IMR-90 (cell line): Measurements from ENCODE around the gene MTA1. TPM values are rescaled to one million over a fixed set of nuclear protein-coding genes. Genes with fewer than 3 reads are reported as not detected.

Experiments
- ATAC-seq: fragments of 200-7000 bp; cut with Tn5 transposase; 2 replicates; pipeline ENCODE4 v1.9.1; 2020; ENCODE audit warnings: low read depth, mild to moderate bottlenecking, moderate library complexity
- BruUV-seq: library from RNA; stranded (reverse); fragments of 400-500 nt; replicated peaks from 2 replicates; lab custom pipeline; 2021; lab: Mats Ljungman, UMichigan
- CTCF ChIA-PET: fragments of 300-600 bp; formaldehyde crosslinking; extraction: SDS; loops from one replicate; lab custom pipeline; 2021; ENCODE audit warnings: antibody characterized with exemption; lab: Yijun Ruan, JAX
- POLR2A ChIA-PET: fragments of 300-600 bp; sonication (Branson Sonifier 250); formaldehyde crosslinking; loops from one replicate; lab custom pipeline; 2022; ENCODE audit warnings: antibody characterized with exemption; ENCODE audit not compliant: unreplicated experiment; lab: Charles Lee
- DNase-seq: peaks from one replicate; pipeline ENCODE4 v3.0.0; 2013
- H2AFZ ChIP-seq: replicated peaks from 2 replicates; pipeline ENCODE3; 2013; ENCODE audit warnings: low read length, mild to moderate bottlenecking; ENCODE audit not compliant: poor library complexity
- H2AK5ac ChIP-seq: 2 replicates; pipeline ENCODE4 v1.6.1; 2013; ENCODE audit warnings: low read depth, low read length, inconsistent platforms
- H2AK9ac ChIP-seq: replicated peaks from 2 replicates; pipeline ENCODE3; 2013; ENCODE audit warnings: mild to moderate bottlenecking, low read depth, low read length, moderate library complexity; ENCODE audit not compliant: poor library complexity
- H2BK120ac ChIP-seq: 2 replicates; pipeline ENCODE4 v1.6.1; 2013; ENCODE audit warnings: low read depth, low read length, inconsistent platforms
- H2BK15ac ChIP-seq: 3 replicates; pipeline ENCODE4 v1.6.1; 2013; ENCODE audit warnings: low read depth, low read length, inconsistent platforms
- H2BK20ac ChIP-seq: 2 replicates; pipeline ENCODE4 v1.6.1; 2013; ENCODE audit warnings: low read depth, mild to moderate bottlenecking, inconsistent platforms, low read length, moderate library complexity
- H2BK5ac ChIP-seq: 2 replicates; pipeline ENCODE4 v1.6.1; 2013; ENCODE audit warnings: mild to moderate bottlenecking, low read depth, low read length, inconsistent platforms; ENCODE audit not compliant: poor library complexity, severe bottlenecking
- H3K14ac ChIP-seq: replicated peaks from 2 replicates; pipeline ENCODE4 v1.6.1; 2013; ENCODE audit warnings: low read depth, low read length, inconsistent platforms
- H3K18ac ChIP-seq: 2 replicates; pipeline ENCODE4 v1.6.1; 2013; ENCODE audit warnings: low read depth, low read length, control low read depth
- H3K23ac ChIP-seq: 2 replicates; pipeline ENCODE4 v1.6.1; 2013; ENCODE audit warnings: low read depth, low read length, inconsistent platforms
- H3K27ac ChIP-seq: 2 replicates; pipeline ENCODE4 v1.5.1; 2013; ENCODE audit warnings: mild to moderate bottlenecking, control low read depth, low read length; ENCODE audit not compliant: insufficient read depth
- H3K27me3 ChIP-seq: 2 replicates; pipeline ENCODE4 v1.6.1; 2013; ENCODE audit warnings: low read length; ENCODE audit not compliant: control insufficient read depth, insufficient read depth
- H3K36me3 ChIP-seq: 2 replicates; pipeline ENCODE4 v1.6.1; 2013; ENCODE audit warnings: low read length, mixed read lengths; ENCODE audit not compliant: control insufficient read depth, insufficient read depth
- H3K4ac ChIP-seq: 2 replicates; pipeline ENCODE4 v1.6.1; 2013; ENCODE audit warnings: low read depth, low read length, inconsistent platforms
- H3K4me1 ChIP-seq: 2 replicates; pipeline ENCODE4 v1.6.1; 2013; ENCODE audit warnings: low read length, mixed read lengths; ENCODE audit not compliant: control insufficient read depth, insufficient read depth
- H3K4me2 ChIP-seq: 2 replicates; pipeline ENCODE4 v1.6.1; 2013; ENCODE audit warnings: low read depth, mild to moderate bottlenecking, control low read depth, low read length, moderate library complexity
- H3K4me3 ChIP-seq: 2 replicates; pipeline ENCODE4 v1.5.1; 2013; ENCODE audit warnings: low read depth, mild to moderate bottlenecking, control low read depth, low read length, moderate library complexity; ENCODE audit not compliant: insufficient read depth
- H3K56ac ChIP-seq: 2 replicates; pipeline ENCODE4 v1.6.1; 2013; ENCODE audit warnings: low read length, inconsistent platforms; ENCODE audit not compliant: insufficient read depth; ENCODE audit errors: extremely low read depth
- H3K79me1 ChIP-seq, 2 experiments: 2 replicates each; pipeline ENCODE4 v1.6.1; 2013; ENCODE audit warnings: low read length in 2 of 2, inconsistent platforms in 1 of 2, low read depth in 1 of 2
- H3K9ac ChIP-seq: 2 replicates; pipeline ENCODE4 v1.6.1; 2013; ENCODE audit warnings: low read depth, low read length, control low read depth
- H3K9me1 ChIP-seq: 2 replicates; pipeline ENCODE4 v1.6.1; 2013; ENCODE audit warnings: low read length, inconsistent platforms; ENCODE audit not compliant: insufficient read depth
- H3K9me3 ChIP-seq: 2 replicates; pipeline ENCODE4 v1.6.1; 2013; ENCODE audit warnings: low read length; ENCODE audit not compliant: control insufficient read depth, insufficient read depth
- H4K20me1 ChIP-seq: 2 replicates; pipeline ENCODE4 v1.6.1; 2013; ENCODE audit warnings: low read length, inconsistent platforms; ENCODE audit not compliant: insufficient read depth
- H4K5ac ChIP-seq: 2 replicates; pipeline ENCODE4 v1.6.1; 2013; ENCODE audit warnings: mild to moderate bottlenecking, low read depth, low read length, control low read depth
- H4K8ac ChIP-seq, 2 experiments: 2 replicates each; pipeline ENCODE4 v1.6.1; 2013; ENCODE audit warnings: low read depth in 2 of 2, low read length in 2 of 2, control low read depth in 1 of 2, inconsistent platforms in 1 of 2
- H4K91ac ChIP-seq: 2 replicates; pipeline ENCODE4 v1.6.1; 2013; ENCODE audit warnings: low read depth, low read length, inconsistent platforms; ENCODE audit not compliant: insufficient read depth
- BHLHE40 ChIP-seq: fragments of 150-350 bp; IDR thresholded peaks from 2 replicates; pipeline ENCODE4 v1.6.1; 2016; ENCODE audit warnings: mild to moderate bottlenecking, low read depth, low read length
- CEBPB ChIP-seq: IDR thresholded peaks from 2 replicates; pipeline ENCODE4 v1.6.1; 2012; ENCODE audit warnings: low read depth, low read length, improper control_type of control experiment
- MAFK ChIP-seq: IDR thresholded peaks from 2 replicates; pipeline ENCODE4 v1.6.1; 2012; ENCODE audit warnings: low read depth, low read length, improper control_type of control experiment
- MXI1 ChIP-seq: IDR thresholded peaks from 2 replicates; pipeline ENCODE4 v1.6.1; 2012; ENCODE audit warnings: low read depth, mild to moderate bottlenecking, low read length, moderate library complexity, borderline replicate concordance
- POLR2A ChIP-seq: IDR thresholded peaks from 2 replicates; pipeline ENCODE4 v1.6.1; 2012; ENCODE audit warnings: mild to moderate bottlenecking, low read depth, low read length
- WGBS, 2 experiments: methylation state at CpG; one replicate each; pipeline versions ENCODE4 v1.1.5 to v1.1.7; 2013; ENCODE audit warnings: missing lambda C conversion rate in 2 of 2; ENCODE audit not compliant: insufficient read length in 1 of 2; ENCODE audit errors: extremely low coverage in 2 of 2; 5-methylcytosine and 5-hydroxymethylcytosine counted together
- dilution Hi-C: fragments of 300-500 bp; cut with HindIII; formaldehyde crosslinking; loops from one replicate; pipeline ENCODE4 v1.14.3; 2018; ENCODE audit warnings: low sequenced_read_pairs; ENCODE audit not compliant: unreplicated experiment
- in situ Hi-C: fragments of 300-500 bp; cut with MboI; formaldehyde crosslinking; loops from 3 replicates; pipeline ENCODE4 v1.14.3; 2019; ENCODE audit warnings: low sequenced_read_pairs, inconsistent platforms, mixed read lengths
- intact Hi-C: fragments of 100-400 bp; cut with micrococcal nuclease; formaldehyde crosslinking; loops from 2 replicates; pipeline ENCODE4 v1.10.0; 2022
- polyA plus RNA-seq, 3 experiments: library from polyadenylated mRNA; depleted of rRNA; stranded (reverse); fragments of >200 nt; gene quantifications; 2 replicates each; pipeline ENCODE4 v1.2.3, GENCODE V29; 2012; ENCODE audit warnings: low replicate concordance in 1 of 3
- total RNA-seq: library from RNA; depleted of rRNA; stranded (reverse); fragments of >200 nt; gene quantifications from 2 replicates; pipeline ENCODE4 v1.2.3, GENCODE V29; 2012
- TF ChIP-seq, protein P1 (sequence below): fragments of 150-350 bp; IDR thresholded peaks from 2 replicates; pipeline ENCODE4 v1.6.1; 2016; ENCODE audit warnings: low read depth, mild to moderate bottlenecking, low read length, moderate library complexity, borderline replicate concordance

The MTA1 gene
- total and polyA plus RNA-seq, 2 of the 4 experiments (the other 2 are of a cell fraction), result 21.5 to 61.6 TPM

DNA sequence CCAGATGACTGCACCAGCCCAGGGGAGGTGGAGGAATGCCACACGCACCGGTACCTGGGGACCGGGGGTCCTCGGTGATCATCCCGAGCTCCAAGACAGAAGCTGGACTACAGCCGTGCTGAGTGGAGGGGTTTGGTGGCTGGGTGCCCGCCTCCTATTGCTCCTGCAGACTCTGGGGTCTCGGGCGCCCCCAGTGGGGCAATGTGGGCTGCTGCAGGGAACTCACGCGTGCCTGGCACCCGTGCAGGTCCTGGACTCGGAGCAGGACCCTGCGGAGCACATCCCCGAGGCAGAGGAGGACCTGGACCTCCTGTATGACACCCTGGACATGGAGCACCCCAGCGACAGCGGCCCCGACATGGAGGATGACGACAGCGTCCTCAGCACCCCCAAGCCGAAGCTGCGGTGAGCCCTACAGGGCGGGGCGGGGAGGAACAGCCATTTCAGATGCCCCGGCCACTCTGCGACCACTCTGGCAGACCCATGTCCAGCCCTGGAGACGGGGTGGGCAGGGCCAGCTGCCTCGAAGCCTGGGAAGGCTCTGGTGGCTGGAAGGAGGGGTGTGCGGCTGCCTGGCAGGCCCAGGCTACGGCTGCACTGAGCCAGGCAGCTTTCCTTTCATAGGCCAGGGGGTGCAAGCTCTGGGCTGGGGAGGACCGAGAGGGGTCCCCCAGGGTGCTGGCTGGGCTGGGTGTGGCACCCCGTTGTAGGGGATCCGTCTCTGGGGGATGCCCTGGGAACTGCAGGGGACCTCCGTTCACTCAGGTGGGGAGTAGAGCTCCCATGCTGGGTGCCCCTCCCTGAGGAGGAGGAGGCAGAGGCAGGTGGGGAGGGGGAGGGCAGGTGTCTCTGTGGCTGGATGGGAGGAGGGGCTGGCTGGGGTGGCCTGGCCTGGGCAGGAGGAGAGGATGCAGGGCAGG lies 42.8 kb upstream of the MTA1 start:
- POLR2A ChIA-PET, result no interaction called here
- H3K79me1 ChIP-seq, result no peaks in the 10 kb centered on the region
- H3K56ac ChIP-seq, result no peak overlapping the region
- H3K36me3 ChIP-seq, result peaks cover under 1% of the 10 kb centered on the region; the same call in 1 of the 2 replicates
- 90% methylated on average over 13 of the region's 34 CpGs; no CpG with 5 or more reads in 1 of the 2 experiments for WGBS, 2 experiments
- H3K27me3 ChIP-seq, result no peaks in the 10 kb centered on the region
- no peak overlapping the region for H2AK9ac ChIP-seq
- DNase-seq, result no peak
- H3K9ac ChIP-seq, result no peak overlapping the region
- TF ChIP-seq MXI1, result no peak
- TF ChIP-seq MAFK, result no peak
- no peak for TF ChIP-seq BHLHE40
- TF ChIP-seq POLR2A, result no peak
- TF ChIP-seq, protein P1, sequence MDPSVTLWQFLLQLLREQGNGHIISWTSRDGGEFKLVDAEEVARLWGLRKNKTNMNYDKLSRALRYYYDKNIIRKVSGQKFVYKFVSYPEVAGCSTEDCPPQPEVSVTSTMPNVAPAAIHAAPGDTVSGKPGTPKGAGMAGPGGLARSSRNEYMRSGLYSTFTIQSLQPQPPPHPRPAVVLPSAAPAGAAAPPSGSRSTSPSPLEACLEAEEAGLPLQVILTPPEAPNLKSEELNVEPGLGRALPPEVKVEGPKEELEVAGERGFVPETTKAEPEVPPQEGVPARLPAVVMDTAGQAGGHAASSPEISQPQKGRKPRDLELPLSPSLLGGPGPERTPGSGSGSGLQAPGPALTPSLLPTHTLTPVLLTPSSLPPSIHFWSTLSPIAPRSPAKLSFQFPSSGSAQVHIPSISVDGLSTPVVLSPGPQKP, result no peak
- no peak for TF ChIP-seq CEBPB
- H2AK5ac ChIP-seq, result no peak overlapping the region
- H4K8ac ChIP-seq, result no peak overlapping the region
- no peak overlapping the region for H3K4me3 ChIP-seq
- H2AFZ ChIP-seq, result no peak overlapping the region
- BruUV-seq, result no TSS peak
- H3K27ac ChIP-seq, result no peak overlapping the region
- no peak overlapping the region for H2BK5ac ChIP-seq
- H3K18ac ChIP-seq, result no peak overlapping the region
- no peak overlapping the region for H3K14ac ChIP-seq
- intact Hi-C loops, result no loop called here
- in situ Hi-C loops, result no loop called here
- no peak overlapping the region for H4K5ac ChIP-seq
- ATAC-seq, result no peak; the same call in 1 of the 2 replicates
- H2BK20ac ChIP-seq, result no peak overlapping the region
- no peak overlapping the region for H3K4ac ChIP-seq
- no peak overlapping the region for H4K91ac ChIP-seq
- dilution Hi-C loops, result no loop called here
- no peaks in the 10 kb centered on the region for H3K9me3 ChIP-seq
- no peak overlapping the region for H2BK120ac ChIP-seq
- no peaks in the 10 kb centered on the region for H4K20me1 ChIP-seq
- H3K23ac ChIP-seq, result no peak overlapping the region
- CTCF ChIA-PET, result no interaction called here
- no peak overlapping the region for H2BK15ac ChIP-seq
- H3K9me1 ChIP-seq, result peaks cover 4% of the 10 kb centered on the region; the same call in 1 of the 2 replicates
- H3K4me2 ChIP-seq, result no peak overlapping the region
- H3K4me1 ChIP-seq, result no peaks in the 10 kb centered on the region
